Gastroesophageal sphincter (tissue), 3 donors: ENCODE results near the gene TENM3.

Experiments used
- CTCF ChIP-seq, 4 experiments: fragments of 200-600 bp in 2 of 4; fragments of 450-650 bp in 2 of 4; sonication (generic) in 1 of 4; IDR thresholded peaks; one replicate each; pipeline ENCODE4 v1.5.1; 2017 to 2019; ENCODE audit warnings: antibody characterized with exemption in 4 of 4, mild to moderate bottlenecking in 2 of 4, moderate library complexity in 2 of 4
- EP300 ChIP-seq: sonication (generic); formaldehyde crosslinking; IDR thresholded peaks from one replicate; pipeline ENCODE4 v1.6.1; 2017; ENCODE audit warnings: antibody characterized with exemption, mild to moderate bottlenecking
- POLR2A ChIP-seq, 2 donors: fragments of 450-650 bp; IDR thresholded peaks; one replicate each; pipeline ENCODE4 v1.6.1; 2017; ENCODE audit warnings: antibody characterized with exemption in 2 of 2, mild to moderate bottlenecking in 2 of 2, moderate library complexity in 1 of 2
- POLR2AphosphoS5 ChIP-seq: sonication (generic); formaldehyde crosslinking; IDR thresholded peaks from one replicate; pipeline ENCODE4 v1.6.1; 2017; ENCODE audit warnings: antibody characterized with exemption

- no peak for TF ChIP-seq CTCF (IDR thresholded peaks at IDR 0.05)
- TF ChIP-seq EP300 = no peak
- no peak for TF ChIP-seq POLR2A (IDR thresholded peaks at IDR 0.05)
- TF ChIP-seq POLR2AphosphoS5 = no peak
These were observed 148.0 kb downstream of the TENM3 start for GRCh38 chr4:182391111-182391684.
